Superior temporal gyrus (tissue), 1 donor: ENCODE measurements around the gene DYRK3.

Experiments
- DNase-seq: peaks from one replicate; pipeline ENCODE4 v3.0.0-alpha.2; 2016; ENCODE audit errors: extremely low spot score

Gene DYRK3

GRCh38 chr1:206661161-206661820, 26.0 kb downstream of the DYRK3 start:
- no peak for DNase-seq

- peak; percentile 31 for DNase-seq
These were observed 27.2 kb downstream of the DYRK3 start for GRCh38 chr1:206662396-206663092.

- no peak for DNase-seq
These were observed 28.0 kb downstream of the DYRK3 start for GRCh38 chr1:206663362-206663761.

GRCh38 chr1:206663832-206664652, 28.7 kb downstream of the DYRK3 start:
- peak; percentile 86 for DNase-seq

- DNase-seq: no peak
These were observed 29.4 kb downstream of the DYRK3 start for GRCh38 chr1:206664740-206665139.

- no peak for DNase-seq
These were observed 30.8 kb downstream of the DYRK3 start for GRCh38 chr1:206666031-206666561.

- DNase-seq: no peak
These were observed 31.8 kb downstream of the DYRK3 start for GRCh38 chr1:206666954-206667665.

DNA sequence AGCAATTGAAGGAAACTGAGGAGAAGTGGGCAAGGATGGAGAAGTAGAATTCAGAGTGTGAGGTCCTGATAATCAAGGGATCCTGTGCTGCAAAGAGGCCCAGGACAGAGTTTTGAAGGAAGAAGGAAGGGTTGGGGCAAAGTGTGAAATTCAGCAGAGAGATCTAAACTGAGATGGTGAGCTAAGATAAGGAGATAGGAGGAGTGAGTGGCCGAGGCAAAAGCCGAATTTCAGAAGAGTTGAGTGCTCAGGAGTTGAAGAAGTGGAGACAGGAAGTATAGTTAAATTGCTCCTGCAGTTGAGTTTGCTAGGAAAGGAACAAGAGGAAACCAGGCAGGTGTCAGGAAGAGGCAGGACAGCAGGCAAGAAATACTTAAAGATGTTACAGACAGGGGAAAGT, 33.0 kb downstream of the DYRK3 start:
- DNase-seq: no peak

GRCh38 chr1:206668874-206669410, 33.6 kb downstream of the DYRK3 start:
- DNase-seq: no peak

DNA sequence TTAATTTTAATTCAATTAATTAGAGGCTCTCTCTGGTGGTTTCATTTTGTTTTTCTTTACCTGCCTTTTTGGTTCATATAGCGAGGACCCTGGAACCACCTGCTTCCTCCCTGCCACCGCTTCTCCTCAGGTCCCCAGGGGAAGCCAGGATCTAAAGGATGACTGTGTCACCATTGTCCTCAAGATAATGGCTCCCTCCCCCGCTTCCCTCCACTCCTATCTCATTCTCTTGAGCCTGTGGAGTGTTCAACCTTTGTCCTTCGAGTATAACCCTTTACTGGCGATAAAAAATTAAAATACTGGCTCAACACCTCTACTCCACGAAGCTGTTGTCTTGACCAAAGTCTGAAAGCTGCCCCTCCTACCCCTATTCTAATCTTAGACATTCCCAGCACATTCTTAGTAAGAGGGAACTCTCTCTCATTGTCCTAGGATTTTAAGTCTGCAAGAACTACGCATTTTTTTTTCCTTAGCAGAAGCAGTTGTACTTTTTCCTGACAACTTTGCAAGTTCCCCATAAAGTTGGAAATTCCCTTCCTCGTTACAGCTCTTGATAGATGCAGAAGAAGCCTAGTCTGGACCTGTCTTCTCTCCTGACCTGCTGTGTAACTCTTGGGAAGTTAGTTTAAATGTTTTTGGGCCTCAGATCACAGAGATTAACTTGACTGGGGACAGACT, 36.8 kb downstream of the DYRK3 start:
- no peak for DNase-seq

GRCh38 chr1:206672844-206673758, 37.8 kb downstream of the DYRK3 start:
- DNase-seq: no peak

DNA sequence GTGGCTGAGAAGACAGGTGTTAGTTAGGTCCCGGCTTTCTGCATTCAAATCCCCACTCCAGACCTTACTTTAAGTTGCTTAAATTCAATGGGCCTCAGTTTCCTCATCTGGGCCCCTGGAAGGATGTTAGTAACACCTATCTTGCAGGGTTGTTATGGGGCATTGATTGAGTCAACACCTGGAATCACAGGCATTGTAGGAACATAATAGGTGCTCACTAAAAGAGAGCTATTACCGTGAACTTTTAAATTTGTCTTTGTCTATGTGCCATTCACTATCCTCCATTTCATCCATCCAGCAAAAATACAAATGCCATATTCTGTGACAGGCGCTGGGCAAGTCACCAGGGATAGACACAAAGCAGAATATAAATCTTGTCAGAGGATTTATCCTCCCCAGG, 38.9 kb downstream of the DYRK3 start:
- DNase-seq: no peak

DNA sequence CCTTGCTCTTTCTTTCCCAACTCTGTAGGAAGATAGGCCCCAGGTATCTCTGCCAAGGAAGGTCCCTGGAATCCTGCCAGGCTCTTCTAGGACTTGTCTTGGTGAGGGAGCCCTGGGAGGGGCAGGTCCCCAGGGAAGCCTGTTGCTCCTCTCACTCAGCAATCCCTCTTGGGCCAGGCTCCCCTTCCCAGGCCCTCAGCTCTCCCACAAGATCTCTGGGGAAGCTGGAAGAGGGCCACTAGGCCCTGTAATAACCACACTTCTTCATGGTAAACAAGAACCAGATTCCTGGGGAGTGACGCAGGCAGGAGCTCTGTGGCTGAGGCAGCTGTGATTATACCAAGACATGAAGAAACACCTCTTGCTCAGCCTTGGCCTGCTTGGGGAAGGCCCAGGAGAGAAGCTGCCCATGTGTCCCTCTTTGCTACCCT, 39.4 kb downstream of the DYRK3 start:
- DNase-seq: no peak

DNA sequence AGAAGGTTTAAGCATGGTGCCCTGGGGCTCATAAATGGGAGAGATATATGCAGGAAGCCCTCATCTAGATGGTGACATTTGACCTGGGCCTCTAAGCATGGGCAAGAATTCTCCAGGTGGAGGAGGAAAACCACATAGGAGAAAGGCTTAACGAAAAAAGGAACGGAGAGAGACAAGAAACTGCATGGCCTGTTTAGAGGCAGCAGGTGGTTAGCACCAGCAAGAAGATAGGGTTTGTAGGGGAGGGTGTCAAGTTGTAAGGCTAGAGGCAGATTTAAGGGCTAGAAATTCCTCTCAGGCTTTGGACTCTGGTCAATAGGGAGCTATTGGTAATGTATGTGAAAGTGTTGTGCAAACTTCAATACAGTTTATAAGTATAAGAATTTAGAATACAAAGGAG, 41.2 kb downstream of the DYRK3 start:
- no peak for DNase-seq

- DNase-seq: no peak
These were observed 43.2 kb downstream of the DYRK3 start for GRCh38 chr1:206678490-206678889.

GRCh38 chr1:206679738-206680211, 44.4 kb downstream of the DYRK3 start:
- DNase-seq: no peak

DNA sequence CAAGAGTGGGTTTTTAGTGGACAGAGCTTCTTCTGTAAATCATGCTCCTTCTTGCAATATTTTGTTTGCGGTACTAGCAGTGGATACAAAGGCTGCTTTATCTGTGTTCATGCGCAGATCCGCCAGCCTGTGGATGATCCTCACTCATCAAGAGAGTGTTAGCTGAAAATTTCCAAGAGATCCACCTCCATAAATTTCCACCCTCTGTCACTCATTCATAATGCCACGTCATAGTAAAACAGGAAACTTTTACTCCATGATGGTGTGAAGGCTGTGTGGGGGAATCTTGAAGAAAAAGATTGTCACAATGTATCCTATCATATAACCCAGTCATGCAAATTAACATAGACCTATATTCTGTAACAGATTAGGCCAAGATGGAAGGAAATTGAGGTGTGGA, 44.9 kb downstream of the DYRK3 start:
- peak; percentile 63 for DNase-seq

DNA sequence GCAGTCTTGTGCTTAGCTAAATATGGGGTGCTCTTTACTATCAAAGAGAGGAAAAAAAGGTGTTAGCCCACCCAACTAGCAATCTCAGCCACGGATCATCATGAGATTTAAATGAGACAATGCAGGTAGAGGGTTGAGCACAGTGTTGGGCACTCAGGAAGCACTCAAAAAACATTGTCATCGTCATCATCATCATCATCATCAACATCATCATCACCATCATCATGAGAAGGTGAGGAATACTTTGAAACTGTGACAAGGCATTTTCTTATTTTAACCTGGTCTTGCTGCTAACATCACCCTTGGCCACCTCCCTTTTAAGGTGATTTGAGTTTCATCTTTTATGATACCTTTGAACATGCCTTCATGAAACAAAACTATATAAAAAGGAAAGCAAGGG, 46.0 kb downstream of the DYRK3 start:
- no peak for DNase-seq

- no peak for DNase-seq
These were observed 46.8 kb downstream of the DYRK3 start for GRCh38 chr1:206682111-206682510.

DNA sequence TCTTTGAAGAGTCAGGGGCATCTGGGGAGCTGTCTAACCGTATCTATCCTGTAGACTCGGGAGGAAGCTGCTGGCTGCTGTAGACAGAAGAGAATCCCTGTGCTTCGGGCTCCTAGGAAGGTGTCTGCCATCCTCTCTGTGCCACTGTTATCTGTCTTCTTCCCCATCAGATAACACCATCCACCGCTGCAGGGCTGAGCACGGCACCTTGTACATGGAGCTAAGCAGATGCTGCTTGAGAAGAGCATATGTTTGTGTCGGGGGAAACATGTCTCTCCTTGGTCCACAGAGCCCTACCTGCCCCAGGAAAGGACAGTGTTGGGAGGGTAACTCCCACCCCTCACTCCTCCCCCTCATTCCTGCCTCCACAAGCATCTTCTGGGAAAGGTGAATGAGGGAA, 48.0 kb downstream of the DYRK3 start:
- no peak for DNase-seq
